CD14-positive monocyte (primary cell): Measurements from ENCODE around the gene KDM6B. TPM values are rescaled to one million over a fixed set of nuclear protein-coding genes. Genes with fewer than 3 reads are reported as not detected.
A peak's percentile ranks its signal among the peaks of the same experiment; 100 is the strongest.

Experiments
- DNase-seq, 3 donors: peaks; one replicate each; pipeline ENCODE4 v3.0.0-alpha.2; 2011 to 2022
- H2AFZ ChIP-seq: 2 replicates; pipeline ENCODE4 v1.6.0; 2012; ENCODE audit warnings: mild to moderate bottlenecking, low read depth, low read length, inconsistent platforms; ENCODE audit not compliant: insufficient read depth, poor library complexity, severe bottlenecking
- H3K27ac ChIP-seq, 2 donors: 1 replicate in 1 of 2; 2 replicates in 1 of 2; pipeline ENCODE4 v1.5.1; 2012 to 2013; ENCODE audit warnings: low read length in 2 of 2, control low read depth in 1 of 2, inconsistent platforms in 1 of 2, low read depth in 1 of 2, mild to moderate bottlenecking in 1 of 2
- H3K27me3 ChIP-seq, 2 donors: one replicate each; pipeline versions ENCODE4 v1.6.0 to v1.6.1; 2011 to 2013; ENCODE audit warnings: low read length in 2 of 2; ENCODE audit not compliant: control insufficient read depth in 2 of 2, insufficient read depth in 2 of 2
- H3K36me3 ChIP-seq, 2 donors: replicated peaks in 1 of 2; 1 replicate in 1 of 2; 2 replicates in 1 of 2; pipeline versions ENCODE4 v1.5.1 to v1.6.1; 2012 to 2013; ENCODE audit warnings: low read length in 2 of 2, control low read depth in 1 of 2, inconsistent platforms in 1 of 2, mild to moderate bottlenecking in 1 of 2; ENCODE audit not compliant: insufficient read depth in 2 of 2, control insufficient read depth in 1 of 2
- H3K4me1 ChIP-seq, 2 donors: 1 replicate in 1 of 2; 2 replicates in 1 of 2; pipeline versions ENCODE4 v1.5.1 to v1.6.1; 2012 to 2013; ENCODE audit warnings: low read length in 2 of 2, control low read depth in 1 of 2, inconsistent platforms in 1 of 2, mild to moderate bottlenecking in 1 of 2, moderate library complexity in 1 of 2; ENCODE audit not compliant: insufficient read depth in 2 of 2, control insufficient read depth in 1 of 2
- H3K4me2 ChIP-seq: replicated peaks from 2 replicates; pipeline ENCODE3; 2012; ENCODE audit warnings: low read length, moderate library complexity, mild to moderate bottlenecking; ENCODE audit not compliant: poor library complexity, severe bottlenecking; ENCODE audit errors: extremely low read depth
- H3K4me3 ChIP-seq, 3 experiments: fragments of 200-600 bp in 1 of 3; sonication (generic) in 1 of 3; replicated peaks in 1 of 3; 1 replicate in 2 of 3; 2 replicates in 1 of 3; pipeline ENCODE4 v1.5.1; 2011 to 2013; ENCODE audit warnings: low read length in 3 of 3, mild to moderate bottlenecking in 3 of 3, control low read depth in 2 of 3, low read depth in 2 of 3, inconsistent platforms in 1 of 3, moderate library complexity in 1 of 3
- H3K79me2 ChIP-seq: 2 replicates; pipeline ENCODE4 v1.6.0; 2012; ENCODE audit warnings: mild to moderate bottlenecking, control low read depth, inconsistent platforms, low read length, moderate library complexity; ENCODE audit not compliant: insufficient read depth
- H3K9ac ChIP-seq: 2 replicates; pipeline ENCODE4 v1.6.0; 2017; ENCODE audit warnings: low read length, mild to moderate bottlenecking; ENCODE audit not compliant: insufficient read depth, poor library complexity, severe bottlenecking
- H3K9me3 ChIP-seq, 2 donors: replicated peaks in 1 of 2; 1 replicate in 1 of 2; 2 replicates in 1 of 2; pipeline versions ENCODE4 v1.5.1 to v1.6.1; 2012 to 2013; ENCODE audit warnings: low read length in 2 of 2, control low read depth in 1 of 2; ENCODE audit not compliant: control insufficient read depth in 1 of 2, insufficient read depth in 1 of 2
- H4K20me1 ChIP-seq: 2 replicates; pipeline ENCODE4 v1.6.0; 2012; ENCODE audit warnings: mild to moderate bottlenecking, low read length, control low read depth, moderate library complexity; ENCODE audit not compliant: insufficient read depth
- H3K27ac Mint-ChIP-seq, 7 donors: one replicate each; pipeline ENCODE4 v1.8.0; 2020; ENCODE audit warnings: mild to moderate bottlenecking in 7 of 7, mixed read lengths in 7 of 7, moderate library complexity in 6 of 7, inconsistent platforms in 2 of 7
- H3K27me3 Mint-ChIP-seq, 3 donors: one replicate each; pipeline ENCODE4 v1.8.0; 2021 to 2022; ENCODE audit warnings: low read depth in 3 of 3, mild to moderate bottlenecking in 3 of 3, mixed read lengths in 3 of 3, moderate library complexity in 3 of 3, inconsistent platforms in 1 of 3
- H3K36me3 Mint-ChIP-seq, 2 donors: one replicate each; pipeline ENCODE4 v1.8.0; 2020; ENCODE audit warnings: mixed read lengths in 2 of 2, inconsistent platforms in 1 of 2, mild to moderate bottlenecking in 1 of 2
- H3K4me1 Mint-ChIP-seq: one replicate; pipeline ENCODE4 v1.8.0; 2020; ENCODE audit warnings: mild to moderate bottlenecking, mixed read lengths
- H3K4me3 Mint-ChIP-seq, 2 donors: one replicate each; pipeline ENCODE4 v1.8.0; 2020; ENCODE audit warnings: mild to moderate bottlenecking in 2 of 2, mixed read lengths in 2 of 2, moderate library complexity in 1 of 2
- H3K9me3 Mint-ChIP-seq, 7 donors: one replicate each; pipeline ENCODE4 v1.8.0; 2020 to 2022; ENCODE audit warnings: mixed read lengths in 7 of 7, mild to moderate bottlenecking in 6 of 7, moderate library complexity in 6 of 7, inconsistent platforms in 2 of 7
- CTCF ChIP-seq: fragments of 200-600 bp; IDR thresholded peaks from one replicate; pipeline ENCODE4 v1.8.0; 2022; ENCODE audit warnings: antibody characterized with exemption, mild to moderate bottlenecking
- WGBS: methylation state at CpG from one replicate; pipeline ENCODE4 v1.1.5; 2013; ENCODE audit warnings: missing lambda C conversion rate; ENCODE audit not compliant: insufficient coverage; 5-methylcytosine and 5-hydroxymethylcytosine counted together
- intact Hi-C, 2 donors: fragments of 100-400 bp; cut with micrococcal nuclease; formaldehyde crosslinking; loops; one replicate each; pipeline versions ENCODE4 v1.15.0 to v1.15.1; 2023
- polyA plus RNA-seq, 3 donors: library from polyadenylated mRNA; depleted of rRNA in 1 of 3; unstranded in 2 of 3; stranded (reverse) in 1 of 3; fragments of 300-500 nt in 2 of 3; fragments of >200 nt in 1 of 3; fragmentation: Illumina TruSeq in 2 of 3; gene quantifications; 1 replicate in 2 of 3; 2 replicates in 1 of 3; pipeline ENCODE4 v1.2.3, GENCODE V29; 2012 to 2021

Gene KDM6B
- polyA plus RNA-seq, 3 donors: 0.37 to 25.5 (median 0.44) TPM

- DNase-seq: peak in 2 of 3 donors; percentile 72 to 83
- Histone ChIP-seq H3K27ac (peak overlapping the region; percentile 98 to 100), H2AFZ (no peak overlapping the region), H3K4me3 (peak overlapping the region; percentile 79 to 92 (median 81)), H3K27me3 (no peaks in the 10 kb centered on the region), H3K9me3 (no peaks in the 10 kb centered on the region), H3K4me1 (peaks cover 54 to 55% of the 10 kb centered on the region in 2 donors), H4K20me1 (peaks cover 33% of the 10 kb centered on the region), H3K79me2 (peaks cover 77% of the 10 kb centered on the region), H3K9ac (peak overlapping the region; percentile 100), H3K4me2 (peak overlapping the region; percentile 78), H3K36me3 (peaks cover 17 to 21% of the 10 kb centered on the region in 2 donors)
- Mint-ChIP-seq H3K36me3 (peaks cover 32 to 47% of the 10 kb centered on the region in 2 donors), H3K4me1 (peaks cover 48% of the 10 kb centered on the region), H3K4me3 (peak overlapping the region; percentile 98 to 99), H3K9me3 (peaks cover 0 to 5% (median 0%) of the 10 kb centered on the region in 7 donors), H3K27me3 (peaks cover 0 to 14% (median 6%) of the 10 kb centered on the region in 3 donors), H3K27ac (peak overlapping the region; percentile 97 to 100 (median 100))
- WGBS: 0% methylated on average over 44 of the region's 46 CpGs
- no peak for TF ChIP-seq CTCF
- intact Hi-C loops: loop anchor here (2.0 to 5.0 kb wide), 6 partner anchors 15 to 360 kb away; partner anchors contain the start of genes CD68 (in 2 of the 2), NAA38 (in 2 of the 2), CNTROB (in 1 of the 2) and POLR2A (in 1 of the 2)
Measured at GRCh38 chr17:7841915-7842379, 7.9 kb downstream of the KDM6B start.

GRCh38 chr17:7842380-7843256 is 8.6 kb downstream of the KDM6B start:
- H3K4me2 ChIP-seq: peak overlapping the region; percentile 78
- intact Hi-C loops: loop anchor here (2.0 to 5.0 kb wide), 6 partner anchors 14 to 360 kb away; partner anchors contain the start of genes CD68 (in 2 of the 2), NAA38 (in 2 of the 2), CNTROB (in 1 of the 2) and POLR2A (in 1 of the 2)
- peak; percentile 98 to 100 (median 99) for DNase-seq
- peaks cover 47 to 49% of the 10 kb centered on the region in 2 donors for H3K4me1 ChIP-seq
- TF ChIP-seq CTCF: no peak
- peaks cover 23 to 26% of the 10 kb centered on the region in 2 donors for H3K36me3 ChIP-seq
- peaks cover 70% of the 10 kb centered on the region for H3K79me2 ChIP-seq
- no peaks in the 10 kb centered on the region for H3K9me3 ChIP-seq
- peak overlapping the region; percentile 79 to 92 (median 81) for H3K4me3 ChIP-seq
- H2AFZ ChIP-seq: no peak overlapping the region
- H4K20me1 ChIP-seq: peaks cover 40% of the 10 kb centered on the region
- Mint-ChIP-seq H3K4me1 (peaks cover 41% of the 10 kb centered on the region), H3K9me3 (peaks cover 0 to 5% (median 0%) of the 10 kb centered on the region in 7 donors), H3K27ac (peak overlapping the region; percentile 97 to 100 (median 100)), H3K36me3 (peaks cover 37 to 53% of the 10 kb centered on the region in 2 donors), H3K27me3 (peaks cover 0 to 14% (median 6%) of the 10 kb centered on the region in 3 donors), H3K4me3 (peak overlapping the region; percentile 98 to 99)
- peak overlapping the region; percentile 98 to 100 for H3K27ac ChIP-seq
- no peaks in the 10 kb centered on the region for H3K27me3 ChIP-seq
- under 1% methylated on average over 33 of the region's 47 CpGs for WGBS
- H3K9ac ChIP-seq: peak overlapping the region; percentile 100
